MM.1S (cell line): ENCODE data around the gene RYR2.

Experiments
- CTCF ChIP-seq: fragments of 300-600 bp; sonication (generic); IDR thresholded peaks from 2 replicates; pipeline ENCODE4 v1.5.1; 2016; ENCODE audit warnings: antibody characterized with exemption, low read length, mixed read lengths
- EZH2 ChIP-seq: fragments of 300-600 bp; sonication (generic); optimal IDR thresholded peaks from 2 replicates; pipeline ENCODE3; 2017; ENCODE audit warnings: low read depth, mild to moderate bottlenecking, antibody characterized with exemption, low read length, mixed read lengths
- EZH2phosphoT487 ChIP-seq: fragments of 300-600 bp; sonication (generic); IDR thresholded peaks from 2 replicates; pipeline ENCODE4 v1.6.1; 2018; ENCODE audit warnings: antibody characterized with exemption, low read length

- TF ChIP-seq EZH2 (no peak), CTCF (no peak), EZH2phosphoT487 (no peak)
These were observed at the start of gene RYR2 for GRCh38 chr1:237041795-237042525.
